ENCODE results near the gene TNNI2.

DNA sequence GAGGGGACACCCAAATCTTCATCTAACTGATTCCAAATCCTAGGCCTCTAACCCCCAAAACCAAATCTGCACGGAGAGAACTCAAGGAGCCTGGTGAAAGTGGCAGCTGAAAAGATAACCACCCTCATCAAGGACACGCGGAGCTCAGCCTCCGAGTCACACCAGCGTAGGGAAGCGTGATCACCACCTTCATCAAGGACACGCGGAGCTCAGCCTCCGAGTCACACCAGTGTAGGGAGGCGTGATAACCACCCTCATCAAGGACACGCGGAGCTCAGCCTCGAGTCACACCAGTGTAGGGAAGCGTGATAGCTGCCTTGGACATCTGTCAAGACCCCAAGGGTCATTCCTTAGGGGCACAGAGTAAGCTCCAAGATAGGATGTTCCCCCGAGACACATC, 33.3 kb upstream of the TNNI2 start:
- TF ChIP-seq CTCF (conservative IDR thresholded peaks at IDR 0.05; ENCODE audit: low read length) (no peak), EZH2phosphoT487 (IDR thresholded peaks at IDR 0.05; ENCODE audit: borderline replicate concordance, low read depth, low read length) (no peak)

Data from OCI-LY7 (cell line).